ENCODE results near the gene RALGAPA2.

- TF ChIP-seq, protein P1, sequence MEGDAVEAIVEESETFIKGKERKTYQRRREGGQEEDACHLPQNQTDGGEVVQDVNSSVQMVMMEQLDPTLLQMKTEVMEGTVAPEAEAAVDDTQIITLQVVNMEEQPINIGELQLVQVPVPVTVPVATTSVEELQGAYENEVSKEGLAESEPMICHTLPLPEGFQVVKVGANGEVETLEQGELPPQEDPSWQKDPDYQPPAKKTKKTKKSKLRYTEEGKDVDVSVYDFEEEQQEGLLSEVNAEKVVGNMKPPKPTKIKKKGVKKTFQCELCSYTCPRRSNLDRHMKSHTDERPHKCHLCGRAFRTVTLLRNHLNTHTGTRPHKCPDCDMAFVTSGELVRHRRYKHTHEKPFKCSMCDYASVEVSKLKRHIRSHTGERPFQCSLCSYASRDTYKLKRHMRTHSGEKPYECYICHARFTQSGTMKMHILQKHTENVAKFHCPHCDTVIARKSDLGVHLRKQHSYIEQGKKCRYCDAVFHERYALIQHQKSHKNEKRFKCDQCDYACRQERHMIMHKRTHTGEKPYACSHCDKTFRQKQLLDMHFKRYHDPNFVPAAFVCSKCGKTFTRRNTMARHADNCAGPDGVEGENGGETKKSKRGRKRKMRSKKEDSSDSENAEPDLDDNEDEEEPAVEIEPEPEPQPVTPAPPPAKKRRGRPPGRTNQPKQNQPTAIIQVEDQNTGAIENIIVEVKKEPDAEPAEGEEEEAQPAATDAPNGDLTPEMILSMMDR (IDR thresholded peaks at IDR 0.05 in 2 of 3, conservative IDR thresholded peaks at IDR 0.05 in 1 of 3; ENCODE audit: borderline replicate concordance in 1 of 3, insufficient read depth in 1 of 3, low read depth in 2 of 3, low read length in 2 of 3): no peak
- TF ChIP-seq SP1 (IDR thresholded peaks at IDR 0.05; ENCODE audit: low read depth): no peak
- TF ChIP-seq POLR2A (IDR thresholded peaks at IDR 0.05; ENCODE audit: borderline replicate concordance, extremely low read depth, insufficient read depth, insufficient read length): no peak
- no peak for TF ChIP-seq EZH2phosphoT487 (IDR thresholded peaks at IDR 0.05; ENCODE audit: borderline replicate concordance)
- TF ChIP-seq EZH2 (IDR thresholded peaks at IDR 0.05): no peak
- TF ChIP-seq, protein P2, sequence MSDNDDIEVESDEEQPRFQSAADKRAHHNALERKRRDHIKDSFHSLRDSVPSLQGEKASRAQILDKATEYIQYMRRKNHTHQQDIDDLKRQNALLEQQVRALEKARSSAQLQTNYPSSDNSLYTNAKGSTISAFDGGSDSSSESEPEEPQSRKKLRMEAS (IDR thresholded peaks at IDR 0.05): no peak
- TF ChIP-seq ELF1 (IDR thresholded peaks at IDR 0.05; ENCODE audit: borderline replicate concordance, low read depth): no peak
- TF ChIP-seq ZFX (IDR thresholded peaks at IDR 0.05): no peak
- TF ChIP-seq TCF7L2 (IDR thresholded peaks at IDR 0.05; ENCODE audit: borderline replicate concordance, extremely low read depth, insufficient read depth, insufficient read length): no peak
- TF ChIP-seq YY1 (IDR thresholded peaks at IDR 0.05; ENCODE audit: extremely low read depth, insufficient replicate concordance, low read depth, low read length): no peak
- TF ChIP-seq SRF (IDR thresholded peaks at IDR 0.05; ENCODE audit: low read depth): no peak
- no peak for TF ChIP-seq POLR2AphosphoS5 (IDR thresholded peaks at IDR 0.05; ENCODE audit: low read depth, low read length)
- TF ChIP-seq ZNF274 (IDR thresholded peaks at IDR 0.05; ENCODE audit: low read depth, low read length): no peak
Observed at GRCh38 chr20:20713244-20713765, 861 bp upstream of the RALGAPA2 start.

Measured in HCT116 (cell line).